B cell (primary cell): Measurements from ENCODE around the gene BRSK2. TPM values are rescaled to one million over a fixed set of nuclear protein-coding genes. Genes with fewer than 3 reads are reported as not detected.
"Not testable (repeated sequence)": the region's sequence is repeated elsewhere in the genome, so short reads cannot be mapped to it uniquely, and the experiment has no call there.

Experiments used
- ATAC-seq: fragments of 200-7000 bp; cut with Tn5 transposase; one replicate; pipeline ENCODE4 v1.10.0; 2021; ENCODE audit warnings: low read depth, mild to moderate bottlenecking, moderate number of reproducible peaks, moderate library complexity
- CTCF ChIA-PET: fragments of 350-600 bp; sonication (Branson Sonifier 250); formaldehyde crosslinking; loops from one replicate; lab custom pipeline; 2021; ENCODE audit warnings: antibody characterized with exemption, inconsistent platforms; lab: Charles Lee
- POLR2A ChIA-PET: fragments of 350-600 bp; sonication (Branson Sonifier 250); formaldehyde crosslinking; loops from one replicate; lab custom pipeline; 2021; ENCODE audit warnings: antibody characterized with exemption; lab: Charles Lee
- DNase-seq: peaks from one replicate; pipeline ENCODE4 v3.0.0; 2013
- H2AFZ ChIP-seq: 2 replicates; pipeline ENCODE4 v1.6.1; 2012; ENCODE audit warnings: mild to moderate bottlenecking, low read depth, low read length; ENCODE audit not compliant: insufficient read depth, poor library complexity, severe bottlenecking
- H3K27ac ChIP-seq, 2 donors: 1 replicate in 1 of 2; 2 replicates in 1 of 2; pipeline ENCODE4 v1.5.1; 2012 to 2013; ENCODE audit warnings: low read length in 2 of 2, mild to moderate bottlenecking in 2 of 2, moderate library complexity in 1 of 2
- H3K27me3 ChIP-seq, 4 experiments: fragments of 200-600 bp in 1 of 4; sonication (generic) in 1 of 4; replicated peaks in 1 of 4; 1 replicate in 2 of 4; 2 replicates in 2 of 4; pipeline versions ENCODE4 v1.6.1 to v1.7.0; 2013 to 2016; ENCODE audit warnings: low read length in 3 of 4, mild to moderate bottlenecking in 2 of 4, mixed read lengths in 1 of 4, moderate library complexity in 1 of 4; ENCODE audit not compliant: insufficient read depth in 4 of 4, control insufficient read depth in 3 of 4; ENCODE audit errors: control extremely low read depth in 1 of 4
- H3K36me3 ChIP-seq, 2 experiments: replicated peaks in 1 of 2; 1 replicate in 1 of 2; 2 replicates in 1 of 2; pipeline versions ENCODE4 v1.6.1 to v1.7.1; 2013; ENCODE audit warnings: low read length in 1 of 2; ENCODE audit not compliant: insufficient read depth in 2 of 2, control insufficient read depth in 1 of 2; ENCODE audit errors: control extremely low read depth in 1 of 2, extremely low read depth in 1 of 2
- H3K4me1 ChIP-seq, 2 donors: fragments of 200-600 bp in 1 of 2; sonication (generic) in 1 of 2; 1 replicate in 1 of 2; 2 replicates in 1 of 2; pipeline versions ENCODE4 v1.5.1 to v1.6.1; 2013 to 2017; ENCODE audit warnings: low read length in 2 of 2; ENCODE audit not compliant: control insufficient read depth in 2 of 2, insufficient read depth in 2 of 2
- H3K4me2 ChIP-seq: replicated peaks from 2 replicates; pipeline ENCODE3; 2012; ENCODE audit warnings: mild to moderate bottlenecking, low read depth, low read length; ENCODE audit not compliant: poor library complexity, severe bottlenecking
- H3K4me3 ChIP-seq, 5 experiments: fragments of 200-600 bp in 1 of 5; sonication (generic) in 1 of 5; 1 replicate in 3 of 5; 2 replicates in 2 of 5; pipeline versions ENCODE4 v1.5.1 to v1.7.0; 2011 to 2016; ENCODE audit warnings: low read length in 4 of 5, mild to moderate bottlenecking in 4 of 5, low read depth in 2 of 5, control low read depth in 1 of 5, moderate library complexity in 1 of 5; ENCODE audit not compliant: insufficient read depth in 1 of 5; ENCODE audit errors: control extremely low read depth in 1 of 5, extremely low read depth in 1 of 5
- H3K79me2 ChIP-seq: fragments of 200-600 bp; sonication (generic); one replicate; pipeline ENCODE4 v1.6.0; 2016; ENCODE audit warnings: low read length; ENCODE audit not compliant: control insufficient read depth, insufficient read depth
- H3K9ac ChIP-seq: fragments of 200-600 bp; sonication (generic); 2 replicates; pipeline ENCODE4 v1.6.1; 2017; ENCODE audit warnings: mild to moderate bottlenecking, low read length, moderate library complexity
- H3K9me3 ChIP-seq, 3 donors: one replicate each; pipeline versions ENCODE4 v1.6.1 to v1.7.1; 2013; ENCODE audit warnings: low read length in 2 of 3; ENCODE audit not compliant: control insufficient read depth in 2 of 3, insufficient read depth in 1 of 3; ENCODE audit errors: control extremely low read depth in 1 of 3
- H4K20me1 ChIP-seq: 2 replicates; pipeline ENCODE4 v1.6.0; 2012; ENCODE audit warnings: mild to moderate bottlenecking, low read length; ENCODE audit not compliant: insufficient read depth, control insufficient read depth, poor library complexity, severe bottlenecking
- H3K27ac Mint-ChIP-seq: one replicate; pipeline ENCODE4 v1.8.0; 2021; ENCODE audit warnings: mixed read lengths
- H3K27me3 Mint-ChIP-seq: one replicate; pipeline ENCODE4 v1.8.0; 2021; ENCODE audit warnings: mixed read lengths
- H3K4me1 Mint-ChIP-seq: one replicate; pipeline ENCODE4 v1.8.0; 2021; ENCODE audit warnings: mixed read lengths
- H3K4me3 Mint-ChIP-seq: one replicate; pipeline ENCODE4 v1.8.0; 2021; ENCODE audit warnings: mixed read lengths
- H3K9me3 Mint-ChIP-seq: one replicate; pipeline ENCODE4 v1.8.0; 2022; ENCODE audit warnings: mixed read lengths; ENCODE audit not compliant: insufficient read depth
- EZH2 ChIP-seq: IDR thresholded peaks from 2 replicates; pipeline ENCODE4 v1.6.1; 2012; ENCODE audit warnings: borderline replicate concordance, low read depth, mild to moderate bottlenecking, moderate library complexity, low read length; ENCODE audit not compliant: insufficient read depth, poor library complexity, severe bottlenecking
- WGBS: methylation state at CpG from one replicate; pipeline ENCODE4 v1.1.5; 2013; ENCODE audit warnings: missing lambda C conversion rate; ENCODE audit not compliant: insufficient coverage; 5-methylcytosine and 5-hydroxymethylcytosine counted together
- intact Hi-C: fragments of 100-400 bp; cut with micrococcal nuclease; formaldehyde crosslinking; loops from one replicate; pipeline ENCODE4 v1.10.0; 2022
- polyA plus RNA-seq: library from polyadenylated mRNA; depleted of rRNA; stranded (reverse); fragments of >200 nt; gene quantifications from 2 replicates; pipeline ENCODE4 v1.2.3, GENCODE V29; 2012
- total RNA-seq, 2 donors: library from RNA; stranded (reverse); fragments of 120-200 nt in 1 of 2; gene quantifications; 1 replicate in 1 of 2; 2 replicates in 1 of 2; pipeline versions ENCODE4 v1.2.3 to v1.2.4, GENCODE V29; 2013 to 2022
- TF ChIP-seq, protein P1 (sequence below): fragments of 200-600 bp; IDR thresholded peaks from one replicate; pipeline ENCODE4 v1.8.0; 2022; ENCODE audit warnings: antibody characterized with exemption, mild to moderate bottlenecking

The BRSK2 gene
- total and polyA plus RNA-seq, 2 donors (not counting 1 experiment from before 2014, with no cell fraction given): 0.51 to 0.79 TPM

DNA sequence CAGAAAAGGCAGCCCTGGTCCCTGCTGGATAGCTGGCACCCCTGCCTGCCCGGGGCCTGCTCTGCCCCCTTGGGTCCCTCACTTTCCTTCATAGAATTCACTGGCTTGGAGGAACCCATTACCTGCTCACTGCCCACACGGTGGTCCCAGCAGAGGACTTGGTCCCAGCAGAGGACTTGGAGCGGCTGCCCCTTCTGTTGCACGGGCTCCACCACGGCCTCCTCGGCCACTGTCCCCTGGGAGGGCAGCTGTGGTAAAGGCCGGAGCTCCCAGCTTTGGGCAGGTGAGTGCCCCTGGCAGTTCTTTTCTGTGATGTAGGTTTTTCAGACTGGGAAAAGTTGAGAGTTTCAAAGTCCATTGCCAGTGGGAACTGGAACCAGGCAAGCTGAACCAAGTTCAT is 25.9 kb downstream of the BRSK2 start:
- no peak overlapping the region for H2AFZ ChIP-seq
- no peak overlapping the region for H3K27ac ChIP-seq
- ChIA-PET CTCF (no interaction called here), POLR2A (no interaction called here)
- H3K9me3 ChIP-seq: peaks cover 0 to 76% (median 29%) of the 10 kb centered on the region in 3 donors
- H3K4me3 Mint-ChIP-seq: no peak overlapping the region
- ATAC-seq: no peak
- no peaks in the 10 kb centered on the region for H3K27me3 ChIP-seq
- peaks cover 2% of the 10 kb centered on the region for H3K9me3 Mint-ChIP-seq
- H3K27ac Mint-ChIP-seq: no peak overlapping the region
- TF ChIP-seq EZH2: no peak
- TF ChIP-seq, protein P1, sequence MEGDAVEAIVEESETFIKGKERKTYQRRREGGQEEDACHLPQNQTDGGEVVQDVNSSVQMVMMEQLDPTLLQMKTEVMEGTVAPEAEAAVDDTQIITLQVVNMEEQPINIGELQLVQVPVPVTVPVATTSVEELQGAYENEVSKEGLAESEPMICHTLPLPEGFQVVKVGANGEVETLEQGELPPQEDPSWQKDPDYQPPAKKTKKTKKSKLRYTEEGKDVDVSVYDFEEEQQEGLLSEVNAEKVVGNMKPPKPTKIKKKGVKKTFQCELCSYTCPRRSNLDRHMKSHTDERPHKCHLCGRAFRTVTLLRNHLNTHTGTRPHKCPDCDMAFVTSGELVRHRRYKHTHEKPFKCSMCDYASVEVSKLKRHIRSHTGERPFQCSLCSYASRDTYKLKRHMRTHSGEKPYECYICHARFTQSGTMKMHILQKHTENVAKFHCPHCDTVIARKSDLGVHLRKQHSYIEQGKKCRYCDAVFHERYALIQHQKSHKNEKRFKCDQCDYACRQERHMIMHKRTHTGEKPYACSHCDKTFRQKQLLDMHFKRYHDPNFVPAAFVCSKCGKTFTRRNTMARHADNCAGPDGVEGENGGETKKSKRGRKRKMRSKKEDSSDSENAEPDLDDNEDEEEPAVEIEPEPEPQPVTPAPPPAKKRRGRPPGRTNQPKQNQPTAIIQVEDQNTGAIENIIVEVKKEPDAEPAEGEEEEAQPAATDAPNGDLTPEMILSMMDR: no peak
- H3K9ac ChIP-seq: no peak overlapping the region
- intact Hi-C loops: no loop called here
- WGBS: 92% methylated on average over 7 of the region's 7 CpGs
- no peaks in the 10 kb centered on the region for H3K79me2 ChIP-seq
- H4K20me1 ChIP-seq: no peaks in the 10 kb centered on the region
- DNase-seq: no peak
- no peaks in the 10 kb centered on the region for H3K36me3 ChIP-seq
- H3K27me3 Mint-ChIP-seq: no peaks in the 10 kb centered on the region
- no peak overlapping the region for H3K4me2 ChIP-seq
- no peaks in the 10 kb centered on the region for H3K4me1 Mint-ChIP-seq
- no peak overlapping the region for H3K4me3 ChIP-seq
- H3K4me1 ChIP-seq: no peaks in the 10 kb centered on the region

DNA sequence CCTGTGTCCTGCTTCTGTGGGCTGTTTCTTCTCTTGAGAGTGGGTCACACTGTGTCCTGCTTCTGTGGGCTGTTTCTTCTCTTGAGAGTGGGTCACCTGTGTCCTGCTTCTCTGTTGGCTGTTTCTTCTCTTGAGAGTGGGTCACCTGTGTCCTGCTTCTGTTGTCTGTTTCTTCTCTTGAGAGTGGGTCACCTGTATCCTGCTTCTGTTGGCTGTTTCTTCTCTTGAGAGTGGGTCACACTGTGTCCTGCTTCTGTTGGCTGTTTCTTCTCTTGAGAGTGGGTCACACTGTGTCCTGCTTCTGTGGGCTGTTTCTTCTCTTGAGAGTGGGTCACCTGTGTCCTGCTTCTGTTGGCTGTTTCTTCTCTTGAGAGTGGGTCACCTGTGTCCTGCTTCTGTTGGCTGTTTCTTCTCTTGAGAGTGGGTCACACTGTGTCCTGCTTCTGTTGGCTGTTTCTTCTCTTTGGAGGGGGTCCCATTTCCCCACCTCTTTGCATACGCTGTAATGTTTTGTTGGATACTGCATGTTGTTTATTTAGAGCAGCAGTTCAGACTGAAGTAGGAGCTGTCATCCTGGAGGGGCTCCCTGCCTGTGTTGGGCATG is 28.6 kb downstream of the BRSK2 start:
- ATAC-seq, intact Hi-C loops, H2AFZ ChIP-seq, H3K4me1 ChIP-seq, H3K27me3 Mint-ChIP-seq, H3K27ac Mint-ChIP-seq, H3K79me2 ChIP-seq, H4K20me1 ChIP-seq, H3K4me2 ChIP-seq, H3K4me3 ChIP-seq, POLR2A ChIA-PET, H3K4me1 Mint-ChIP-seq, H3K36me3 ChIP-seq, H3K27me3 ChIP-seq, H3K9ac ChIP-seq, H3K4me3 Mint-ChIP-seq, H3K27ac ChIP-seq, H3K9me3 Mint-ChIP-seq, DNase-seq: not testable (repeated sequence)
- WGBS: no CpG with 5 or more reads among the region's 1 CpG
- CTCF ChIA-PET: interaction anchor here (0.7 kb wide), 1 partner anchor 176 kb away, joined by 5 read pairs; no protein-coding TSS in a partner anchor
- peaks cover 0 to 83% (median 29%) of the 10 kb centered on the region in 3 donors for H3K9me3 ChIP-seq
